ENCODE measurements around the gene LGALS1. TPM values are rescaled to one million over a fixed set of nuclear protein-coding genes. Genes with fewer than 3 reads are reported as not detected.

The LGALS1 gene
- total RNA-seq, 2 experiments from 2014 or later = 816 to 833 TPM

GRCh38 chr22:37632174-37633088 is 43.0 kb upstream of the LGALS1 start:
- H3K4me1 Mint-ChIP-seq (ENCODE audit: low read depth) = peaks cover 64% of the 10 kb centered on the region
- intact Hi-C loops (cut with micrococcal nuclease) = loop anchor here (1.0 to 10.0 kb wide), 4 partner anchors 9 to 112 kb away; partner anchors contain the start of gene GGA1
- peak overlapping the region; percentile 50 for H3K4me3 Mint-ChIP-seq
- CTCF ChIA-PET = interaction anchor here (0.7 to 15.3 kb wide), 8 partner anchors 8 to 71 kb away, joined by 3 to 574 read pairs (median 10); partner anchors contain the start of genes GGA1, LGALS1 and NOL12
- no peaks in the 10 kb centered on the region for H3K9me3 Mint-ChIP-seq
- peak overlapping the region; percentile 95 for H3K27ac Mint-ChIP-seq
- no peaks in the 10 kb centered on the region for H3K27me3 Mint-ChIP-seq
- DNase-seq = peak; percentile 61
- POLR2A ChIA-PET = interaction anchor here (1.7 to 5.0 kb wide), 7 partner anchors 8 to 54 kb away, joined by 5 to 27 read pairs (median 7); partner anchors contain the start of genes GGA1, LGALS1, NOL12 and PDXP
- H3K36me3 Mint-ChIP-seq = peaks cover 2% of the 10 kb centered on the region

DNA sequence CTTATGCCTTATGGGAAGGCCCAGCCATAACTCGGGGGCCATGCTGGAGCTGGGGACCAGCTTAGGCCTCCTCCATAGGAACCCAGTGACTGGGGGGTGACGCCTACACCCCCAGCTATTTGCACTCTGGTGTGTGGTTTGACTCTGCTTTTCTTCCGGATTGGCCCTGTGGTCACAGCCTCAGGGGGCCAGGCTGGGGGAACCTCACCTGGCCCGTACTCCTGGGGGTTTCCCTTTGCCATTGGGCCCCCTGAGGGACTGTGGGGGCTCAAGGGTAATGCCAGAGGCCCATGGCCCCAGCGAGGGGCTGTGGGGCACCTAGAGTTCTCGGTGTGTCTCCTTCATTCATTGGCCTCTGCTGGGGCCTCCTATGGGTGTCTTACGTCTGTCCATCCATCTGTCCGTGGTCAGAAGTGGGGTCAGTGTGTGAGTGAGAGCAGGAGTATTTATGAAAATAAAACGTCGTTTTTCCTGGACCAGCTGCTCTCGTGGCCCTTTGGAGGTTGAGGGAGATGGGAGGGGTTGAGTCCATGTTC is 42.3 kb upstream of the LGALS1 start:
- H3K4me1 Mint-ChIP-seq (ENCODE audit: low read depth) = peaks cover 65% of the 10 kb centered on the region
- H3K4me3 Mint-ChIP-seq = peak overlapping the region; percentile 50
- POLR2A ChIA-PET = interaction anchor here (1.3 to 5.0 kb wide), 7 partner anchors 7 to 53 kb away, joined by 5 to 27 read pairs (median 10); partner anchors contain the start of genes GGA1, LGALS1, NOL12 and PDXP

GRCh38 chr22:37633625-37634416 is 41.6 kb upstream of the LGALS1 start:
- CTCF ChIA-PET = interaction anchor here (0.6 to 15.3 kb wide), 12 partner anchors 8 to 767 kb away, joined by 3 to 574 read pairs (median 5); partner anchors contain the start of genes GGA1, LGALS1 and NOL12
- Mint-ChIP-seq H3K27me3 (no peaks in the 10 kb centered on the region), H3K27ac (peak overlapping the region; percentile 95), H3K4me1 (ENCODE audit: low read depth) (peaks cover 65% of the 10 kb centered on the region), H3K36me3 (peaks cover 2% of the 10 kb centered on the region), H3K4me3 (peak overlapping the region; percentile 66), H3K9me3 (no peaks in the 10 kb centered on the region)
- intact Hi-C loops (cut with micrococcal nuclease) = loop anchor here (1.0 to 10.0 kb wide), 4 partner anchors 9 to 111 kb away; partner anchors contain the start of gene GGA1
- POLR2A ChIA-PET = interaction anchor here (1.3 to 5.0 kb wide), 7 partner anchors 8 to 52 kb away, joined by 5 to 27 read pairs (median 10); partner anchors contain the start of genes GGA1, LGALS1, NOL12 and PDXP
- DNase-seq = peak; percentile 85

More for the DNA sequence above, 42.3 kb upstream of the LGALS1 start:
- peak; percentile 75 for DNase-seq
- Mint-ChIP-seq H3K27me3 (no peaks in the 10 kb centered on the region), H3K36me3 (peaks cover 2% of the 10 kb centered on the region), H3K27ac (peak overlapping the region; percentile 95), H3K9me3 (no peaks in the 10 kb centered on the region)
- CTCF ChIA-PET = interaction anchor here (1.0 to 15.3 kb wide), 8 partner anchors 8 to 71 kb away, joined by 3 to 574 read pairs (median 10); partner anchors contain the start of genes GGA1, LGALS1 and NOL12
- intact Hi-C loops (cut with micrococcal nuclease) = loop anchor here (1.0 to 10.0 kb wide), 4 partner anchors 10 to 112 kb away; partner anchors contain the start of gene GGA1

DNA sequence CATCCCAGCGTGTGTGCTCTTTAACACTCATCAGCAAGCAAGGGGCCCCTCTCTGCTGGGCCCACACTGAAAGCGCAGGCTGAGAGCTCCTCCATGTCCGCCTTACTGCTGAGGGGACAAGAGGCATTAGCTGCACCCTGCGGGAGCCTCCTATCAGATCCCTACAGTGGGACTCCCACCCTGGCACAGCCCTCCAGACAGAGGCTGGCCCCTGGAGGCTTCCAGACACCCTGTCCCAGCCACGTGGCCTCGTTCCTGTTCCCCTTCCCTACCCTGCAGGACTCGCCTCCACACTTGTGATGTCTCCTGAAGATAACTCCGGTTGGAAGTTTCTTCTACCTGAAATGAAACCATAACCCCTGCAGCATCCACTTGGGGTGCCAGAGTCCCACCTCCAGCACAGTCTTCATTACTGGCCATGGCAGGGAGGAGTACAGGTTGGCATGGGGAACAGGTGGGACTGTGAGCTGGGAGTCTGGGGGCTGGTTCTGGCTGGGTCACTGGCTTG is 41.0 kb upstream of the LGALS1 start:
- H3K27ac Mint-ChIP-seq = peak overlapping the region; percentile 95
- H3K36me3 Mint-ChIP-seq = peaks cover 2% of the 10 kb centered on the region
- DNase-seq = peak; percentile 49
- peaks cover 63% of the 10 kb centered on the region for H3K4me1 Mint-ChIP-seq (ENCODE audit: low read depth)
- peak overlapping the region; percentile 66 for H3K4me3 Mint-ChIP-seq
- POLR2A ChIA-PET = interaction anchor here (1.3 to 5.0 kb wide), 7 partner anchors 8 to 52 kb away, joined by 5 to 27 read pairs (median 10); partner anchors contain the start of genes GGA1, LGALS1, NOL12 and PDXP
- CTCF ChIA-PET = interaction anchor here (0.6 to 15.3 kb wide), 12 partner anchors 9 to 767 kb away, joined by 3 to 574 read pairs (median 4); partner anchors contain the start of genes GGA1, LGALS1, NOL12 and PDXP
- no peaks in the 10 kb centered on the region for H3K9me3 Mint-ChIP-seq
- H3K27me3 Mint-ChIP-seq = no peaks in the 10 kb centered on the region
- intact Hi-C loops (cut with micrococcal nuclease) = loop anchor here (10.0 kb wide), 1 partner anchor 110 kb away; no protein-coding TSS in a partner anchor

GRCh38 chr22:37635157-37635556 is 40.3 kb upstream of the LGALS1 start:
- H3K9me3 Mint-ChIP-seq = no peaks in the 10 kb centered on the region
- peak overlapping the region; percentile 95 for H3K27ac Mint-ChIP-seq
- POLR2A ChIA-PET = interaction anchor here (1.7 to 5.0 kb wide), 3 partner anchors 8 to 26 kb away, joined by 7 to 27 read pairs (median 24); partner anchors contain the start of gene GGA1
- no peaks in the 10 kb centered on the region for H3K27me3 Mint-ChIP-seq
- H3K36me3 Mint-ChIP-seq = peaks cover 2% of the 10 kb centered on the region
- no peak overlapping the region for H3K4me3 Mint-ChIP-seq
- intact Hi-C loops (cut with micrococcal nuclease) = loop anchor here (10.0 kb wide), 1 partner anchor 110 kb away; no protein-coding TSS in a partner anchor
- no peak for DNase-seq
- H3K4me1 Mint-ChIP-seq (ENCODE audit: low read depth) = peaks cover 63% of the 10 kb centered on the region
- CTCF ChIA-PET = interaction anchor here (0.9 to 15.3 kb wide), 8 partner anchors 8 to 74 kb away, joined by 3 to 574 read pairs (median 8); partner anchors contain the start of genes GGA1, LGALS1, NOL12 and PDXP

GRCh38 chr22:37636186-37636948 is 39.1 kb upstream of the LGALS1 start:
- Mint-ChIP-seq H3K4me1 (ENCODE audit: low read depth) (peaks cover 65% of the 10 kb centered on the region), H3K27me3 (no peaks in the 10 kb centered on the region), H3K27ac (peak overlapping the region; percentile 97), H3K4me3 (no peak overlapping the region), H3K9me3 (no peaks in the 10 kb centered on the region), H3K36me3 (peaks cover 4% of the 10 kb centered on the region)
- intact Hi-C loops (cut with micrococcal nuclease) = loop anchor here (10.0 kb wide), 1 partner anchor 108 kb away; no protein-coding TSS in a partner anchor
- ChIA-PET POLR2A (interaction anchor here (0.5 to 4.3 kb wide), 5 partner anchors 18 to 321 kb away, joined by 3 to 27 read pairs (median 3); partner anchors contain the start of gene GGA1), CTCF (interaction anchor here (1.0 to 15.3 kb wide), 9 partner anchors 8 to 44 kb away, joined by 3 to 574 read pairs (median 5); partner anchors contain the start of genes LGALS1, NOL12 and PDXP)
- DNase-seq = peak; percentile 33

GRCh38 chr22:37636949-37637273 is 38.5 kb upstream of the LGALS1 start:
- H3K4me1 Mint-ChIP-seq (ENCODE audit: low read depth) = peaks cover 68% of the 10 kb centered on the region
- no peaks in the 10 kb centered on the region for H3K27me3 Mint-ChIP-seq
- peaks cover 2% of the 10 kb centered on the region for H3K36me3 Mint-ChIP-seq
- no peak overlapping the region for H3K4me3 Mint-ChIP-seq
- no peak for DNase-seq
- intact Hi-C loops (cut with micrococcal nuclease) = loop anchor here (10.0 kb wide), 1 partner anchor 108 kb away; no protein-coding TSS in a partner anchor
- peak overlapping the region; percentile 97 for H3K27ac Mint-ChIP-seq
- POLR2A ChIA-PET = interaction anchor here (0.9 to 1.5 kb wide), 2 partner anchors 19 to 45 kb away, joined by 3 read pairs; no protein-coding TSS in a partner anchor
- CTCF ChIA-PET = interaction anchor here (1.0 to 15.3 kb wide), 9 partner anchors 9 to 44 kb away, joined by 3 to 574 read pairs (median 6); partner anchors contain the start of genes LGALS1, NOL12 and PDXP
- no peaks in the 10 kb centered on the region for H3K9me3 Mint-ChIP-seq

- POLR2A ChIA-PET = interaction anchor here (0.8 to 3.2 kb wide), 7 partner anchors 10 to 48 kb away, joined by 3 to 15 read pairs (median 4); partner anchors contain the start of genes GGA1, NOL12 and PDXP
- peak overlapping the region; percentile 97 for H3K27ac Mint-ChIP-seq
- no peaks in the 10 kb centered on the region for H3K9me3 Mint-ChIP-seq
- H3K4me3 Mint-ChIP-seq = peak overlapping the region; percentile 97
- H3K27me3 Mint-ChIP-seq = no peaks in the 10 kb centered on the region
- H3K4me1 Mint-ChIP-seq (ENCODE audit: low read depth) = peaks cover 73% of the 10 kb centered on the region
- DNase-seq = peak; percentile 64
- intact Hi-C loops (cut with micrococcal nuclease) = loop anchor here (10.0 kb wide), 1 partner anchor 106 kb away; no protein-coding TSS in a partner anchor
- peaks cover 7% of the 10 kb centered on the region for H3K36me3 Mint-ChIP-seq
- CTCF ChIA-PET = interaction anchor here (1.3 to 15.3 kb wide), 5 partner anchors 10 to 40 kb away, joined by 4 to 574 read pairs (median 7); partner anchors contain the start of genes LGALS1 and NOL12
Observed at GRCh38 chr22:37638391-37639069, 36.9 kb upstream of the LGALS1 start.
